ENCODE measurements around the gene MEST.

DNA sequence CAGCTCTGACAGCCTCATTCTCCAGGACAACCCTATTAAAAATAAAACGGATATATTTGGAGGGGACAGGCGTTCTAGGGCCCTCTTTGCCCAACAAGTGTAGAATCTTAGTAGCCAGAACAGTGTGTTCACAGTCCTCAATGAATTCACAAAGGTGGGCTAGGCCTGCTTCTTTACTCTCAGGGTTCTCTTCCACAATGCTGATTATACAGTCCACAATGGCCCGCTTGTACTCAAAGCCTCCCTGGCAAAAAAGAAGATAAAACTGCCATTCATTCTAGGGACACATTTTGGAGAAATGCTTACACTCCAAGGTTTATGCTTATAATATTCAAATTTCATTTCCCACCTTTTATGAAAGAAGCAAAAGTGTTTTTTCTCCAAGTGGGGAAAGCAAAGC, 62.6 kb downstream of the MEST start:
- no peak for TF ChIP-seq GATA3 (IDR thresholded peaks at IDR 0.05; ENCODE audit: low read depth, low read length)
- no peak for TF ChIP-seq GATA2 (IDR thresholded peaks at IDR 0.05; ENCODE audit: low read depth, low read length)
